Brain microvascular endothelial cell (primary cell): Measurements from ENCODE around the gene PNKD.

Source experiments
- DNase-seq: peaks from one replicate; pipeline ENCODE4 v3.0.0-alpha.2; 2020
- H3K27ac ChIP-seq: fragments of 250-450 bp; sonication (Bioruptor Pico); 2 replicates; pipeline ENCODE4 v1.5.1; 2020; ENCODE audit warnings: mild to moderate bottlenecking, moderate library complexity
- H3K27me3 ChIP-seq: fragments of 250-450 bp; sonication (Bioruptor Pico); replicated peaks from 2 replicates; pipeline ENCODE4 v1.5.1; 2020; ENCODE audit warnings: mild to moderate bottlenecking
- H3K36me3 ChIP-seq: fragments of 250-450 bp; sonication (Bioruptor Pico); replicated peaks from 2 replicates; pipeline ENCODE4 v1.5.1; 2020; ENCODE audit warnings: mild to moderate bottlenecking
- H3K4me3 ChIP-seq: 2 replicates; pipeline ENCODE4 v1.5.1; 2011; ENCODE audit warnings: low read depth, mild to moderate bottlenecking, control low read depth, low read length, moderate library complexity
- CTCF ChIP-seq: IDR thresholded peaks from 2 replicates; pipeline ENCODE4 v1.5.1; 2011; ENCODE audit warnings: low read depth, mild to moderate bottlenecking, moderate library complexity, low read length, control low read depth, inconsistent platforms; ENCODE audit errors: missing control alignments
- in situ Hi-C: cut with HindIII; loops from 2 replicates; pipeline ENCODE4 v1.10.0; 2017; ENCODE audit warnings: low sequenced_read_pairs, low pct_ligation_motif_present

The PNKD gene

GRCh38 chr2:218269900-218270720, at the start of gene PNKD, which contains the start of gene AAMP:
PNKD (plus strand) TSS chr2:218270519; CDS start chr2:218270536, 17 bp downstream.
AAMP (minus strand) TSS chr2:218270137; CDS start chr2:218270086, 51 bp downstream.
- in situ Hi-C loops = no loop called here
- Histone ChIP-seq H3K36me3 (peaks cover 34% of the 10 kb centered on the region), H3K27ac (peak within 1 kb of the TSS; percentile 48), H3K4me3 (peak within 1 kb of the TSS; percentile 92), H3K27me3 (no peaks in the 10 kb centered on the region)
- no peak for TF ChIP-seq CTCF
- DNase-seq = peak; percentile 99

GRCh38 chr2:218221000-218221399, 49.3 kb upstream of the PNKD start:
- H3K27me3 ChIP-seq = no peaks in the 10 kb centered on the region
- no peak for TF ChIP-seq CTCF
- peaks cover 21% of the 10 kb centered on the region for H3K36me3 ChIP-seq
- no peak for DNase-seq
- no peak overlapping the region for H3K27ac ChIP-seq
- no peak overlapping the region for H3K4me3 ChIP-seq
- in situ Hi-C loops = no loop called here

- peaks cover 34% of the 10 kb centered on the region for H3K36me3 ChIP-seq
- TF ChIP-seq CTCF = no peak
- DNase-seq = no peak
- no peak overlapping the region for H3K27ac ChIP-seq
- in situ Hi-C loops = no loop called here
- H3K4me3 ChIP-seq = no peak overlapping the region
- no peaks in the 10 kb centered on the region for H3K27me3 ChIP-seq
These were observed 47.3 kb upstream of the PNKD start for GRCh38 chr2:218223046-218223445.

- Histone ChIP-seq H3K27ac (no peak overlapping the region), H3K36me3 (peaks cover 42% of the 10 kb centered on the region), H3K4me3 (no peak overlapping the region), H3K27me3 (no peaks in the 10 kb centered on the region)
- DNase-seq = no peak
- no peak for TF ChIP-seq CTCF
- in situ Hi-C loops = no loop called here
These were observed 46.1 kb upstream of the PNKD start for GRCh38 chr2:218224186-218224585.

- Histone ChIP-seq H3K36me3 (peaks cover 60% of the 10 kb centered on the region), H3K4me3 (no peak overlapping the region), H3K27ac (no peak overlapping the region), H3K27me3 (no peaks in the 10 kb centered on the region)
- no peak for TF ChIP-seq CTCF
- DNase-seq = no peak
- in situ Hi-C loops = no loop called here
These were observed 43.4 kb upstream of the PNKD start for GRCh38 chr2:218226903-218227302.
